ELR (cell line): ENCODE results near the gene LCNL1.
"Not testable (repeated sequence)": the region's sequence is repeated elsewhere in the genome, so short reads cannot be mapped to it uniquely, and the experiment has no call there.

Experiments
- DNase-seq: peaks from one replicate; pipeline ENCODE4 v3.0.0-alpha.2; 2015; ENCODE audit warnings: low read depth

LCNL1 gene

DNA sequence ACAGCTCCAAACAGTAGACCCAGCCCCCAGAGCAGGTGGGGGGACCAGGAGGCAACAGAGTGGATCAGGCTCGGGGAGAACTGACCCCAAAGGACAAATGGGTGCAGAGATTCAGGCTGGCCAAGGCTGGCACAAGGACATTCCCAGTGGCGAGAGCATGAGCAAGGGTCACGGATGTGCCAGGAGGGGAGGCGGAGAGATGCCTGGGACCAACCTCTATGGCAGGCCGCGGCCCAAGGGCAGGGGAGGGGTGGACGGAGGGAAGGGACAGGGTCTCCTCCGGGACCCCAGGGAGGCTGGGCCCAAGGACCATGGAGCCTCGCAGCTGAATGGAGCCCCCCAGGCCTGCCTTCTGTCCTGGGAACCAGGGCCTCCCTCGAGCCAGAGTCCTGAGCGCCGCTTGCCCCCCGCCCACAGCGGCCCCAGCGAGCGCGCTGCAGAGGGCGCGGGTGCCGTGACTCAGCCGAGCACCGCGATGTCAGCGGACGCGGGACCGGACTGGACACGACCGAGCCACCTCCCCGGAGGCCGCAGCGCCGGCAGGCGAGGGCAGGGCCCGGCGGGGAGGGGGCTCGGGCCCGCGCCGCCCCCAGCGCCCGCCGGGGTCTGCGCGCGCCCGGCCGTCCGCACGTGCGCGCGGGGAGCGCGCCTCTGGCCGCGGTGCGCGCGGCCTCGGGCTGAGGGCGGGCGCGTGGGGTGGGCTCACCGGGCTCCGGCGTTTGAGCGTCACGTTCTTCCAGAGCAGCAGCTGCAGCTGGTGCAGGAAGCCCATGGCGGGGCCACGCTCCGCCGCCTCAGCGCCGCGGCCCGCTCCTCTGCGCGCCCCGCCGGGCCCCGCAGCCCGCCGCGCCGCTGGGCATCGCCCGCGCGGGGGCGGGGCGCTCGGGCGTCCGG lies 44.8 kb downstream of the LCNL1 start, which contains the start of gene ABCA2:
TSS of gene ABCA2 (minus strand) at position 869 of the 894 bp plus-strand sequence. CDS start at position 772, 97 bp downstream.
- DNase-seq: peak; percentile 57

- peak; percentile 57 for DNase-seq
Measured at GRCh38 chr9:137028263-137029057, 45.7 kb downstream of the LCNL1 start.

DNA sequence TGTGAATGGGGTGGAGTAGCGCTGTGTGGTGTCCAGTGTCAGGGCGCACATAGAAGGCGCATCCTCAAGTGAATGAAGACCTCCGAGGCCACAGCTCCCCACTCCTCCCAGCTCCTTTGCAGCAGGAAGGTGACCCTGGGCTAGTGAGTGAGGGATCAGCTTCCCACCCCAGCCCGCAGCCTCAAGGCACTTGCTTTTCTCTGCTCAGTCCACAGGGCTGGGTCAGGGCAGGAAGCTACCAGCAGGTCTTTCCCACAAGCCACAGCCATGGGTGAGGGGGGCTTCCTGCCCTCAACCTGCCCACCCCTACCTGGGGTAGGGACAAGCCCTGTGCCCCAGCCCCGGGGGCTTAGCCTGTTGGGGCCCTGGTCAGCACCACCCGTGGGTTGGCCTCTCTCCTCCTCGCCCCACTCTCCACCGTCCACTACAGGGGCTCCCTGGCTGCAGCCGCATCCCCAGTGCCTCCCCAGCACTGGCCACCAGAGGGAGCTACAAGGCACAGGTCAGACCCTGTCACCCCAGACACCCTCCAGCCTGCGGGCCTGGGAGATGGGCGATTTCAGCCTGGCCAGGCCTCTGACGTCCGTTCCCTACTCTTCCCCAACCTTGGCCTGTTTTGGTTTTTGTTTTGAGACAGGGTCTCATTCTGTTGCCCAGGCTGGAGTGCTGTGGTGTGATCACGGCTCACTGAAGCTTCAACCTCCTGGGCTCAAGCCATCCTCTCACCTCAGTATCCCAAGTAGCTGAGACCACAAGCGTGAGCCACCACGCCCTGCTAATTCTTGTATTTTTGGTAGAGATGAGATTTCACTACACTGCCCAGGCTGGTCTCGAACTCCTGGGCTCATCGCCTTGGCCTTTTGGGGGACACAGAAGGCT lies 46.5 kb downstream of the LCNL1 start:
- peak; percentile 75 for DNase-seq

DNA sequence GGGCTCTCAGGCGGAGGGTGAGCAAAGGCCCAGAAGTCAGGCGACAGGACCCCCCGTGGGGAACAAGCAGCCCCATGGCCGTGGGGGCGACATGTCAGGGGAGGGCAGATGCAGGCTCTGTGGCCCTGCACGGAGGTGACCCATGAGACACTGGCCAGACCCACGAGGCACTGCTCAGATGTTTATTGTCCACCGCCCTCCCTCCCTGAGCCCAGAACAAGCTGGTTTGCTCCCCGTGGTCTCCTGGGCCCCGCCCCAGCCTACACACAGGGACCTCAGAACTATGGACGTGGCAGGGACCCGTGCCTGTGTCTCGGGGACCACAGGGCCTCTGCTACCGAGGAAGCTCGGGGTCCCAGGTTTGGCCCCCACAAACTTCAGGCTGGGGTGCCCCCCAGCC lies 47.2 kb downstream of the LCNL1 start:
- no peak for DNase-seq

GRCh38 chr9:137030538-137031527 lies 48.0 kb downstream of the LCNL1 start:
- DNase-seq: no peak

DNA sequence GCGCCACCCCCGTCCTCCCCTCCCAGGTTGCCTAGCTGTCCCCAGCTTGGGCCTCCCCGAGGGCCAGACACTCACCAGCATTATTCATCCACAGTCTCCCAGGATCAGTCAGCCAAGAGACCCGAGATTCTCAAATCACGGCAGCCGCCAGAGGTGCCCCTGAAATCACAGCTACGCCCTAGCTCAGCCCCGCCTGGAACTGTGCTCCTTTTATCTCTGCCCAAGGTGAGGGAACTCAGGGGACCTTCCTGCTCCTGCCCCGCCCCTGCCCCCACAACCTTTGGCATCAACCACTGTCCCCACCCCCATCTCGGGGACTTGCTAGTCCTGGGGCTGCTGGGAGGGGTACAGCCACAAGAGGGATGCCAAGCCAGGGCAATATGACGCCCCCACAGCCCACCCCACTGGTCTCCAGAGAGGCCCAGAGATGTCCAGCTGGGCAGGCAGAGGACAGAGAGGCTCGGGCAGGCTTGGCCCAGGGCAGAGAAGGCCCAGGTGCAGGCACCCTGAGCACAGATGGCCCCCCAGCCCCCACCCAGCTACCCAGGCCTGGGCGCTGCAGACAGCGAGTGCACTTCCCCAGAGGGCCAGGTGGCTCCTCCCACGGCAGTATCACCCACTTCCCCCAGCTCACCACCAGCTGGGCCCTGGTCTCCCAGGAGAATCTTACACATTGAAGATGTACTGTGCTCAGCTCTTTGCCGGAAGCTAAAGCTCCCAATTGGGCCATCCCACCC lies 49.3 kb downstream of the LCNL1 start, which contains the start of gene FUT7:
TSS of gene FUT7 (minus strand) at position 185 of the 737 bp plus-strand sequence. CDS start at position 88, 97 bp downstream.
- no peak for DNase-seq

DNA sequence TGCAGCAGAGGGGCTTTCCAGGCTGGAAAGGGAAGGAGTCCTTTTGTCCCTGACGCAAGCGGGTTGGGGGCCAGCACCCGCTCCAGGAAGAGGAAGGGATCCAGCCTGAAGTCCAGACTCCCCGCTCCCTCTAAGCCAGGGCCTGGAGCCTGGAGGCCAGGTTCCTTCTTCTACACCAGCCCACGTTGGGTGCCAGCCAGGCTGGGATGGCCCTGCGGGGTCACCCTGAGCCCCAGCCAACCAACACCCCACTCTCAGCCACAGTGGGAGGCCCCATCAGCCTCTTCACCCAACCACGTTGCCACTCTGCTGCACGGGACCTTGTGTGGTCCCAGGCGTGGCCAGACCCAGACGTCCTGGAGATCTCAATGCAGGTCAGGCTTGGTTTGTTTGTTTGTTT lies 50.1 kb downstream of the LCNL1 start:
- no peak for DNase-seq

DNA sequence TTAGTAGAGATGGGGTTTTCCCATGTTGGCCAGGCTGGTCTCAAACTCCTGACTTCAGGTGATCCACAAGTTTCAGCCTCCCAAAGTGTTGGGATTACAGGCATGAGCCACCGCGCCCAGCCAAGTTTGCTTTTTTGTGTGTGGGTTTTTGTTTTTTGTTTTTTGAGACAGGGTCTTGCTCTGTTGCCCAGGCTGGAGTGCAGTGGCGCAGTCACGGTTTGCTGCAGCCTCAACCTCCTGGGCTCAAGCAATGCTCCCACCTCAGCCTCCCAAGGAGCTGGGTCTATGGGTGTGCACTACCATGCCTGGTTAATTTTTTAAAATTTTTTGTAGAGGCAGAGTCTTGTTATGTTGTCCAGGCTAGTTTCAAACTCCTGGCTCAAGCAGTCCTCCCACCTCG lies 50.7 kb downstream of the LCNL1 start:
- not testable (repeated sequence) for DNase-seq

- DNase-seq: no peak
Measured at GRCh38 chr9:137034039-137034708, 51.4 kb downstream of the LCNL1 start.

GRCh38 chr9:137034709-137035506 lies 52.1 kb downstream of the LCNL1 start:
- DNase-seq: peak; percentile 84
